Trophoblast cell (in vitro differentiated cells and primary cell): ENCODE measurements around the gene ZNF467.

Experiments
- DNase-seq, 2 donors: peaks; one replicate each; pipeline ENCODE4 v3.0.0-alpha.2; 2016
- H2AFZ ChIP-seq: 2 replicates; pipeline ENCODE4 v1.6.1; 2013; ENCODE audit warnings: low read length, moderate library complexity, mild to moderate bottlenecking; ENCODE audit not compliant: insufficient read depth, poor library complexity
- H2AK5ac ChIP-seq: 2 replicates; pipeline ENCODE4 v1.6.1; 2013; ENCODE audit warnings: mild to moderate bottlenecking, low read length
- H2BK120ac ChIP-seq: 2 replicates; pipeline ENCODE4 v1.6.1; 2013; ENCODE audit warnings: low read length, mild to moderate bottlenecking, moderate library complexity; ENCODE audit not compliant: insufficient read depth, poor library complexity
- H2BK12ac ChIP-seq: 2 replicates; pipeline ENCODE4 v1.6.1; 2013; ENCODE audit warnings: mild to moderate bottlenecking, low read length, moderate library complexity
- H2BK5ac ChIP-seq: 2 replicates; pipeline ENCODE4 v1.6.1; 2013; ENCODE audit warnings: low read length, low read depth, moderate library complexity, mild to moderate bottlenecking; ENCODE audit not compliant: poor library complexity
- H3K14ac ChIP-seq: 2 replicates; pipeline ENCODE4 v1.6.1; 2013; ENCODE audit warnings: mild to moderate bottlenecking, low read length
- H3K18ac ChIP-seq: 2 replicates; pipeline ENCODE4 v1.6.1; 2013; ENCODE audit warnings: mild to moderate bottlenecking, low read length
- H3K23ac ChIP-seq: 2 replicates; pipeline ENCODE4 v1.6.1; 2013; ENCODE audit warnings: low read length
- H3K27ac ChIP-seq: 2 replicates; pipeline ENCODE4 v1.5.1; 2013; ENCODE audit warnings: low read depth, mild to moderate bottlenecking, inconsistent platforms, low read length, moderate library complexity
- H3K27me3 ChIP-seq: 2 replicates; pipeline ENCODE4 v1.6.1; 2013; ENCODE audit warnings: inconsistent platforms, mild to moderate bottlenecking, low read length, moderate library complexity; ENCODE audit not compliant: insufficient read depth
- H3K36me3 ChIP-seq, 2 experiments: 1 replicate in 1 of 2; 2 replicates in 1 of 2; pipeline ENCODE4 v1.6.1; 2013; ENCODE audit warnings: low read length in 2 of 2, mild to moderate bottlenecking in 2 of 2, moderate library complexity in 1 of 2; ENCODE audit not compliant: insufficient read depth in 2 of 2, control insufficient read depth in 1 of 2
- H3K4ac ChIP-seq: 2 replicates; pipeline ENCODE4 v1.6.1; 2013; ENCODE audit warnings: low read depth, mild to moderate bottlenecking, low read length, moderate library complexity
- H3K4me1 ChIP-seq, 2 experiments: 1 replicate in 1 of 2; 2 replicates in 1 of 2; pipeline ENCODE4 v1.6.1; 2013; ENCODE audit warnings: low read length in 2 of 2, mild to moderate bottlenecking in 2 of 2, moderate library complexity in 1 of 2; ENCODE audit not compliant: insufficient read depth in 2 of 2, control insufficient read depth in 1 of 2
- H3K4me2 ChIP-seq: 2 replicates; pipeline ENCODE4 v1.6.1; 2013; ENCODE audit warnings: inconsistent platforms, mild to moderate bottlenecking, low read length, moderate library complexity
- H3K4me3 ChIP-seq: 2 replicates; pipeline ENCODE4 v1.5.1; 2013; ENCODE audit warnings: mild to moderate bottlenecking, low read depth, low read length, inconsistent platforms
- H3K79me1 ChIP-seq: one replicate; pipeline ENCODE4 v1.6.1; 2013; ENCODE audit warnings: low read length
- H3K79me2 ChIP-seq: 2 replicates; pipeline ENCODE4 v1.6.1; 2013; ENCODE audit warnings: low read length, mild to moderate bottlenecking; ENCODE audit not compliant: control insufficient read depth, insufficient read depth, poor library complexity
- H3K9ac ChIP-seq: 2 replicates; pipeline ENCODE4 v1.6.1; 2013; ENCODE audit warnings: mild to moderate bottlenecking, low read length
- H3K9me3 ChIP-seq: 2 replicates; pipeline ENCODE4 v1.6.1; 2013; ENCODE audit warnings: low read depth, mild to moderate bottlenecking, control low read depth, inconsistent platforms, low read length; ENCODE audit not compliant: insufficient read depth
- H4K12ac ChIP-seq: 2 replicates; pipeline ENCODE4 v1.6.1; 2013; ENCODE audit warnings: low read depth, mild to moderate bottlenecking, low read length, moderate library complexity
- H4K8ac ChIP-seq: 2 replicates; pipeline ENCODE4 v1.6.1; 2013; ENCODE audit warnings: low read depth, mild to moderate bottlenecking, low read length, moderate library complexity
- H4K91ac ChIP-seq: one replicate; pipeline ENCODE4 v1.6.1; 2013; ENCODE audit warnings: low read depth, mild to moderate bottlenecking, low read length, moderate library complexity
- WGBS: extraction: QIAGEN DNeasy Blood & Tissue Kit; methylation state at CpG from one replicate; pipeline ENCODE4 v1.1.7; 2013; ENCODE audit warnings: missing lambda C conversion rate; ENCODE audit not compliant: insufficient read length, insufficient coverage; ENCODE audit errors: extremely low coverage; 5-methylcytosine and 5-hydroxymethylcytosine counted together

ZNF467 gene

GRCh38 chr7:149720372-149721083, 52.9 kb downstream of the ZNF467 start:
- Histone ChIP-seq H3K23ac (no peak overlapping the region), H3K4me1 (peaks cover 23 to 32% of the 10 kb centered on the region in 2 experiments), H3K27me3 (no peaks in the 10 kb centered on the region), H4K12ac (no peak overlapping the region), H3K4ac (no peak overlapping the region), H2AK5ac (no peak overlapping the region), H3K4me2 (no peak overlapping the region), H4K8ac (no peak overlapping the region), H3K18ac (no peak overlapping the region), H2BK5ac (no peak overlapping the region), H2BK12ac (no peak overlapping the region), H3K9me3 (no peaks in the 10 kb centered on the region), H2BK120ac (no peak overlapping the region), H3K36me3 (peaks cover 54% of the 10 kb centered on the region in 2 experiments), H3K79me1 (peaks cover 2% of the 10 kb centered on the region), H3K14ac (no peak overlapping the region), H3K4me3 (no peak overlapping the region), H4K91ac (no peak overlapping the region), H3K79me2 (peaks cover 2% of the 10 kb centered on the region), H2AFZ (no peak overlapping the region), H3K9ac (no peak overlapping the region), H3K27ac (no peak overlapping the region)
- no CpG with 5 or more reads among the region's 22 CpGs for WGBS
- DNase-seq = no peak

- WGBS = no CpG with 5 or more reads among the region's 5 CpGs
- H3K4me2 ChIP-seq = no peak overlapping the region
- H2BK5ac ChIP-seq = no peak overlapping the region
These were observed 53.5 kb downstream of the ZNF467 start for GRCh38 chr7:149719912-149720335.

GRCh38 chr7:149719050-149719899, 54.1 kb downstream of the ZNF467 start:
- no peak overlapping the region for H2AK5ac ChIP-seq
- H3K27me3 ChIP-seq = no peaks in the 10 kb centered on the region
- H3K27ac ChIP-seq = peak overlapping the region; percentile 52
- no peaks in the 10 kb centered on the region for H3K9me3 ChIP-seq
- H4K12ac ChIP-seq = no peak overlapping the region
- no peak overlapping the region for H3K4me3 ChIP-seq
- H2BK12ac ChIP-seq = no peak overlapping the region
- H4K91ac ChIP-seq = peak overlapping the region; percentile 33
- H3K4me2 ChIP-seq = no peak overlapping the region
- H3K79me1 ChIP-seq = peaks cover 11% of the 10 kb centered on the region
- no peak overlapping the region for H4K8ac ChIP-seq
- no CpG with 5 or more reads among the region's 29 CpGs for WGBS
- H2BK5ac ChIP-seq = no peak overlapping the region
- peak overlapping the region; percentile 3 for H2BK120ac ChIP-seq
- H3K4ac ChIP-seq = no peak overlapping the region
- peak overlapping the region; percentile 6 for H3K14ac ChIP-seq
- no peak for DNase-seq
- peaks cover 27 to 36% of the 10 kb centered on the region in 2 experiments for H3K4me1 ChIP-seq
- peaks cover 9% of the 10 kb centered on the region for H3K79me2 ChIP-seq
- no peak overlapping the region for H3K9ac ChIP-seq
- H3K23ac ChIP-seq = no peak overlapping the region
- H3K18ac ChIP-seq = peak overlapping the region; percentile 4
- H2AFZ ChIP-seq = no peak overlapping the region
- H3K36me3 ChIP-seq = peaks cover 41 to 42% of the 10 kb centered on the region in 2 experiments

More at GRCh38 chr7:149719912-149720335, 53.5 kb downstream of the ZNF467 start:
- Histone ChIP-seq H3K14ac (no peak overlapping the region), H2AK5ac (no peak overlapping the region), H3K23ac (no peak overlapping the region), H3K18ac (no peak overlapping the region), H3K4ac (no peak overlapping the region), H3K36me3 (peaks cover 48% of the 10 kb centered on the region in 2 experiments), H4K8ac (no peak overlapping the region), H3K4me1 (peaks cover 27 to 35% of the 10 kb centered on the region in 2 experiments), H3K79me1 (peaks cover 8% of the 10 kb centered on the region), H3K4me3 (no peak overlapping the region), H3K79me2 (peaks cover 8% of the 10 kb centered on the region), H3K27ac (peak overlapping the region; percentile 52), H2AFZ (no peak overlapping the region), H3K9ac (no peak overlapping the region), H4K91ac (peak overlapping the region; percentile 33), H3K27me3 (no peaks in the 10 kb centered on the region), H2BK120ac (peak overlapping the region; percentile 3), H3K9me3 (no peaks in the 10 kb centered on the region), H2BK12ac (no peak overlapping the region), H4K12ac (no peak overlapping the region)
- DNase-seq = no peak

- H3K27me3 ChIP-seq = no peaks in the 10 kb centered on the region
These were observed 54.7 kb downstream of the ZNF467 start for GRCh38 chr7:149718730-149719049.

More at GRCh38 chr7:149718730-149719049, 54.7 kb downstream of the ZNF467 start:
- no peak overlapping the region for H4K12ac ChIP-seq
- H3K79me1 ChIP-seq = peaks cover 14% of the 10 kb centered on the region
- peaks cover 31 to 39% of the 10 kb centered on the region in 2 experiments for H3K4me1 ChIP-seq
- H2BK12ac ChIP-seq = no peak overlapping the region
- no peak overlapping the region for H4K8ac ChIP-seq
- no peak overlapping the region for H2BK5ac ChIP-seq
- no peak overlapping the region for H3K4me3 ChIP-seq
- peaks cover 35 to 36% of the 10 kb centered on the region in 2 experiments for H3K36me3 ChIP-seq
- no peak overlapping the region for H3K9ac ChIP-seq
- no peak overlapping the region for H3K4me2 ChIP-seq
- no peak overlapping the region for H2AK5ac ChIP-seq
- H3K18ac ChIP-seq = no peak overlapping the region
- no CpG with 5 or more reads among the region's 6 CpGs for whole genome bisulfite sequencing
- H3K9me3 ChIP-seq = no peaks in the 10 kb centered on the region
- H4K91ac ChIP-seq = no peak overlapping the region
- DNase-seq = no peak
- H3K23ac ChIP-seq = no peak overlapping the region
- peak overlapping the region; percentile 6 for H3K27ac ChIP-seq
- no peak overlapping the region for H3K4ac ChIP-seq
- H2BK120ac ChIP-seq = no peak overlapping the region
- H3K79me2 ChIP-seq = peaks cover 9% of the 10 kb centered on the region
- H3K14ac ChIP-seq = no peak overlapping the region
- no peak overlapping the region for H2AFZ ChIP-seq
